Fibroblast of mammary gland (primary cell): ENCODE measurements around the gene BTBD9.
A peak's percentile ranks its signal among the peaks of the same experiment; 100 is the strongest.

Experiments used
- DNase-seq: peaks from one replicate; pipeline ENCODE4 v3.0.0-alpha.2; 2010; ENCODE audit warnings: low read depth
- H3K4me3 ChIP-seq: 2 replicates; pipeline ENCODE4 v1.5.1; 2011; ENCODE audit warnings: low read depth, mild to moderate bottlenecking, low read length, moderate library complexity; ENCODE audit not compliant: control insufficient read depth
- CTCF ChIP-seq: conservative IDR thresholded peaks from 2 replicates; pipeline ENCODE4 v1.5.1; 2011; ENCODE audit warnings: low read depth, low read length, inconsistent platforms; ENCODE audit not compliant: control insufficient read depth, insufficient read depth

Gene BTBD9

GRCh38 chr6:38148606-38149005 lies 491.1 kb downstream of the BTBD9 start:
- no peak for DNase-seq
- no peak for TF ChIP-seq CTCF
- H3K4me3 ChIP-seq, result no peak overlapping the region

GRCh38 chr6:38146734-38147027 lies 493.0 kb downstream of the BTBD9 start:
- DNase-seq, result no peak
- TF ChIP-seq CTCF, result no peak
- no peak overlapping the region for H3K4me3 ChIP-seq

GRCh38 chr6:38146021-38146733 lies 493.6 kb downstream of the BTBD9 start:
- no peak for TF ChIP-seq CTCF
- peak; percentile 33 for DNase-seq
- H3K4me3 ChIP-seq, result no peak overlapping the region

- DNase-seq, result no peak
- H3K4me3 ChIP-seq, result no peak overlapping the region
- no peak for TF ChIP-seq CTCF
Observed at GRCh38 chr6:38144365-38144945, 495.3 kb downstream of the BTBD9 start.

- H3K4me3 ChIP-seq, result no peak overlapping the region
- DNase-seq, result no peak
- no peak for TF ChIP-seq CTCF
Observed at GRCh38 chr6:38143191-38144150, 496.3 kb downstream of the BTBD9 start.

GRCh38 chr6:38142178-38142902 lies 497.4 kb downstream of the BTBD9 start:
- TF ChIP-seq CTCF, result no peak
- no peak for DNase-seq
- no peak overlapping the region for H3K4me3 ChIP-seq
